PC-3 (cell line): ENCODE measurements around the gene POU4F1.

Experiments
- EZH2 ChIP-seq: fragments of 300-600 bp; sonication (generic); IDR thresholded peaks from one replicate; pipeline ENCODE4 v1.6.1; 2017; ENCODE audit warnings: antibody characterized with exemption, mild to moderate bottlenecking, low read length; ENCODE audit not compliant: unreplicated experiment
- EZH2phosphoT487 ChIP-seq: fragments of 300-600 bp; sonication (generic); IDR thresholded peaks from 2 replicates; pipeline ENCODE4 v1.6.1; 2018; ENCODE audit warnings: mild to moderate bottlenecking, antibody characterized with exemption, low read length, borderline replicate concordance
- TF ChIP-seq, protein P1 (sequence below): fragments of 300-600 bp; sonication (generic); conservative IDR thresholded peaks from 2 replicates; pipeline ENCODE4 v1.5.1; 2017; ENCODE audit warnings: antibody characterized with exemption, low read depth, mild to moderate bottlenecking, low read length

DNA sequence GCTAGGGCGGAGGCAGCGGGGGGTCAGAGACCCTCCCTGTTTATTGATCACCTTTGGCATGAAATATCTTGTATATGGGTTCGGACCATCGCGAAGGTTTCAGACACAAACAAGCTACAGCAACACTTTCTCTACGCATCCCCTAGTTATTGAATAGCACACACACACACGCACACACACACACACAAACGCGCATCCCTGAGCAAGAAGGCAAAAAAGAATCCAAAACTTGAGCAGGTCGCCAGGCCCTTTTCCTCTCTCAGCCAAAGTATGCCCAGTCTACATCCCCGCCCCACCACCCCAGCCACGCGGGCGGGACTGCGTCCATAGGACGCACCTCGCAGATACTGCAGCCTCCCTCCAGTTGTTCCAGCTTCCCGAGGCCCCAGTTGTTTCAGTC lies 16.0 kb downstream of the POU4F1 start:
- TF ChIP-seq, protein P1, sequence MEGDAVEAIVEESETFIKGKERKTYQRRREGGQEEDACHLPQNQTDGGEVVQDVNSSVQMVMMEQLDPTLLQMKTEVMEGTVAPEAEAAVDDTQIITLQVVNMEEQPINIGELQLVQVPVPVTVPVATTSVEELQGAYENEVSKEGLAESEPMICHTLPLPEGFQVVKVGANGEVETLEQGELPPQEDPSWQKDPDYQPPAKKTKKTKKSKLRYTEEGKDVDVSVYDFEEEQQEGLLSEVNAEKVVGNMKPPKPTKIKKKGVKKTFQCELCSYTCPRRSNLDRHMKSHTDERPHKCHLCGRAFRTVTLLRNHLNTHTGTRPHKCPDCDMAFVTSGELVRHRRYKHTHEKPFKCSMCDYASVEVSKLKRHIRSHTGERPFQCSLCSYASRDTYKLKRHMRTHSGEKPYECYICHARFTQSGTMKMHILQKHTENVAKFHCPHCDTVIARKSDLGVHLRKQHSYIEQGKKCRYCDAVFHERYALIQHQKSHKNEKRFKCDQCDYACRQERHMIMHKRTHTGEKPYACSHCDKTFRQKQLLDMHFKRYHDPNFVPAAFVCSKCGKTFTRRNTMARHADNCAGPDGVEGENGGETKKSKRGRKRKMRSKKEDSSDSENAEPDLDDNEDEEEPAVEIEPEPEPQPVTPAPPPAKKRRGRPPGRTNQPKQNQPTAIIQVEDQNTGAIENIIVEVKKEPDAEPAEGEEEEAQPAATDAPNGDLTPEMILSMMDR: no peak
- TF ChIP-seq EZH2: no peak
- no peak for TF ChIP-seq EZH2phosphoT487
